KMS-11 (cell line): ENCODE results near the gene MRPL39.
"Not testable (repeated sequence)": the region's sequence is repeated elsewhere in the genome, so short reads cannot be mapped to it uniquely, and the experiment has no call there.

Experiments
- H2AFZ ChIP-seq: fragments of 200-600 bp; sonication (generic); 2 replicates; pipeline ENCODE4 v1.6.1; 2016; ENCODE audit warnings: antibody characterized with exemption, mixed run types, low read depth
- H3K27ac ChIP-seq: fragments of 200-600 bp; sonication (generic); 2 replicates; pipeline ENCODE4 v1.6.1; 2016; ENCODE audit warnings: mild to moderate bottlenecking, mixed run types
- H3K27me3 ChIP-seq: fragments of 200-600 bp; sonication (generic); 2 replicates; pipeline ENCODE4 v1.6.1; 2017; ENCODE audit warnings: mild to moderate bottlenecking, low read depth, mixed run types, moderate library complexity; ENCODE audit not compliant: insufficient read depth
- H3K36me3 ChIP-seq: fragments of 200-600 bp; sonication (generic); 2 replicates; pipeline ENCODE4 v1.6.1; 2017; ENCODE audit warnings: mild to moderate bottlenecking, mixed run types; ENCODE audit not compliant: insufficient read depth
- H3K4me1 ChIP-seq: fragments of 200-600 bp; sonication (generic); 2 replicates; pipeline ENCODE4 v1.6.1; 2016; ENCODE audit warnings: mild to moderate bottlenecking, low read depth, mixed run types; ENCODE audit not compliant: poor library complexity, severe bottlenecking
- H3K4me2 ChIP-seq: fragments of 200-600 bp; sonication (generic); 2 replicates; pipeline ENCODE4 v1.7.0; 2016; ENCODE audit warnings: mild to moderate bottlenecking, mixed run types
- H3K4me3 ChIP-seq: fragments of 200-600 bp; sonication (generic); IDR thresholded peaks from 2 replicates; pipeline ENCODE4 v1.6.1; 2017; ENCODE audit warnings: low read depth, low read length, mixed read lengths; ENCODE audit not compliant: insufficient read depth
- H3K79me2 ChIP-seq: fragments of 200-600 bp; sonication (generic); 2 replicates; pipeline ENCODE4 v1.6.1; 2016; ENCODE audit warnings: low read depth, mixed run types; ENCODE audit not compliant: insufficient read depth
- H3K9ac ChIP-seq: fragments of 200-600 bp; sonication (generic); 2 replicates; pipeline ENCODE4 v1.6.1; 2016; ENCODE audit warnings: mild to moderate bottlenecking, mixed run types
- H4K20me1 ChIP-seq: fragments of 200-600 bp; sonication (generic); 2 replicates; pipeline ENCODE4 v1.6.1; 2016; ENCODE audit warnings: mild to moderate bottlenecking, mixed run types; ENCODE audit not compliant: insufficient read depth
- TF ChIP-seq, protein P1 (sequence below): fragments of 200-600 bp; sonication (generic); conservative IDR thresholded peaks from 2 replicates; pipeline ENCODE4 v1.6.1; 2017; ENCODE audit warnings: low read depth, mild to moderate bottlenecking, antibody characterized with exemption, low read length, moderate library complexity, mixed read lengths

The MRPL39 gene

DNA sequence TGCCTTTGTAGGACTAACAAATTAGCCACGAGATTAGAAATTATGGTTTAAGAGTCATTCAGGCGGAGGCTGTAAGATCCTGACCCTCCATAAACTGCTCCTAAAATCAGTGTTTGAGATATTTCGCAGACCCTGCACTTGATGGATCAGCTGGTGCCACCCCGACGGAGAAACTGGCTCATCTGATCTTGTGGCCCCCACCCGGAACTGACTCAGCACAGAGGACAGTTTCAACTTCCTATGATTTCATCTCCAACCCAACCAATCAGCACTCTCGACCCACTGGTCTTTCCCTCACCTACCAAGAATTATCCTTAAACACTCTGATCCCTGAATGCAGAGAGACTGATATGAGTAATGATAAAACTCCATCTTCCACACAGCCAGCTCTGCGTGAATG lies 28.0 kb upstream of the MRPL39 start:
- Histone ChIP-seq H2AFZ (no peak overlapping the region), H3K27ac (no peak overlapping the region), H3K4me2 (no peak overlapping the region), H4K20me1 (no peaks in the 10 kb centered on the region), H3K79me2 (no peaks in the 10 kb centered on the region), H3K4me1 (peaks cover 7% of the 10 kb centered on the region), H3K36me3 (no peaks in the 10 kb centered on the region), H3K9ac (no peak overlapping the region), H3K4me3 (no peak overlapping the region), H3K27me3 (no peaks in the 10 kb centered on the region)
- TF ChIP-seq, protein P1, sequence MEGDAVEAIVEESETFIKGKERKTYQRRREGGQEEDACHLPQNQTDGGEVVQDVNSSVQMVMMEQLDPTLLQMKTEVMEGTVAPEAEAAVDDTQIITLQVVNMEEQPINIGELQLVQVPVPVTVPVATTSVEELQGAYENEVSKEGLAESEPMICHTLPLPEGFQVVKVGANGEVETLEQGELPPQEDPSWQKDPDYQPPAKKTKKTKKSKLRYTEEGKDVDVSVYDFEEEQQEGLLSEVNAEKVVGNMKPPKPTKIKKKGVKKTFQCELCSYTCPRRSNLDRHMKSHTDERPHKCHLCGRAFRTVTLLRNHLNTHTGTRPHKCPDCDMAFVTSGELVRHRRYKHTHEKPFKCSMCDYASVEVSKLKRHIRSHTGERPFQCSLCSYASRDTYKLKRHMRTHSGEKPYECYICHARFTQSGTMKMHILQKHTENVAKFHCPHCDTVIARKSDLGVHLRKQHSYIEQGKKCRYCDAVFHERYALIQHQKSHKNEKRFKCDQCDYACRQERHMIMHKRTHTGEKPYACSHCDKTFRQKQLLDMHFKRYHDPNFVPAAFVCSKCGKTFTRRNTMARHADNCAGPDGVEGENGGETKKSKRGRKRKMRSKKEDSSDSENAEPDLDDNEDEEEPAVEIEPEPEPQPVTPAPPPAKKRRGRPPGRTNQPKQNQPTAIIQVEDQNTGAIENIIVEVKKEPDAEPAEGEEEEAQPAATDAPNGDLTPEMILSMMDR, result no peak

DNA sequence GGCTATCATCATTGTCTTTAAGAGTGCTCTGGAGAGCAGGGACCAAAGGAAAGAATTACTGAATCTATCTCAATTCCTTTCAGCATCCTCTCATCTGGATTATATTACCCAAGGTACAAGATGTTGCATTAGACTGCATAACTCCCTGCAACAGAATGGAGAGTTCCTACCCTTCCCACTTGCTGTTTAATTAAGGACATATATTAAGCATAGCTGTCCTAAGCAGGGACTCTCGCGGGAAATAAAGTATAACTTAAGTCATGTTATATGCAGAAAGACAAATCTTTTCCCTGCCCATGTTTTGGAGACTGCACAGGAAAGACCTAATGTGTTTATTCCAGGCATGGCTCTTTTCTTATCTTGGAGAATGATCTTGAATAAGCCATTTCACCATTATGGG lies 25.0 kb upstream of the MRPL39 start:
- TF ChIP-seq, protein P1, result no peak
- H3K36me3 ChIP-seq, result no peaks in the 10 kb centered on the region
- no peak overlapping the region for H3K4me3 ChIP-seq
- H4K20me1 ChIP-seq, result no peaks in the 10 kb centered on the region
- no peak overlapping the region for H3K4me2 ChIP-seq
- no peaks in the 10 kb centered on the region for H3K27me3 ChIP-seq
- H3K27ac ChIP-seq, result no peak overlapping the region
- no peaks in the 10 kb centered on the region for H3K4me1 ChIP-seq
- no peaks in the 10 kb centered on the region for H3K79me2 ChIP-seq
- H3K9ac ChIP-seq, result no peak overlapping the region
- no peak overlapping the region for H2AFZ ChIP-seq

DNA sequence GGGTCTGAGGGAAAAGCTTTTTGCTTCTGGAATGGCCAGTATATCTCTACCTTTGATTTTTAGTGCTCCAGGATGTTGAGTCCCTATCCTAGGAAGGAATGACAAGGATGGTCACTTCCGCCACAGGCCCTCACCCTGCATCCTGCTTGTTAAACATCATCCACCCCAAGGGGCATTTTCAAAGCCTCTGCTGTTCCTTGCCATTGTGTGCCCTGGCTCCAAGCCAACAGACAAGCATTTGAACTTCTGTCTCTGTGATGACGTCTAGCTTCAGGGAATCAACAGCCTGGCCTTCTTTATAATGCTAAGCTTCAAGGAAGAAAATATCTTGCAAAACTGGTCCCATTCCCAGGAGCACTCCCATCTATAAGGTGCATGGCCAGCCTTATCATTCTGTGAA lies 19.5 kb upstream of the MRPL39 start:
- no peaks in the 10 kb centered on the region for H3K79me2 ChIP-seq
- H3K27ac ChIP-seq, result no peak overlapping the region
- TF ChIP-seq, protein P1, result no peak

DNA sequence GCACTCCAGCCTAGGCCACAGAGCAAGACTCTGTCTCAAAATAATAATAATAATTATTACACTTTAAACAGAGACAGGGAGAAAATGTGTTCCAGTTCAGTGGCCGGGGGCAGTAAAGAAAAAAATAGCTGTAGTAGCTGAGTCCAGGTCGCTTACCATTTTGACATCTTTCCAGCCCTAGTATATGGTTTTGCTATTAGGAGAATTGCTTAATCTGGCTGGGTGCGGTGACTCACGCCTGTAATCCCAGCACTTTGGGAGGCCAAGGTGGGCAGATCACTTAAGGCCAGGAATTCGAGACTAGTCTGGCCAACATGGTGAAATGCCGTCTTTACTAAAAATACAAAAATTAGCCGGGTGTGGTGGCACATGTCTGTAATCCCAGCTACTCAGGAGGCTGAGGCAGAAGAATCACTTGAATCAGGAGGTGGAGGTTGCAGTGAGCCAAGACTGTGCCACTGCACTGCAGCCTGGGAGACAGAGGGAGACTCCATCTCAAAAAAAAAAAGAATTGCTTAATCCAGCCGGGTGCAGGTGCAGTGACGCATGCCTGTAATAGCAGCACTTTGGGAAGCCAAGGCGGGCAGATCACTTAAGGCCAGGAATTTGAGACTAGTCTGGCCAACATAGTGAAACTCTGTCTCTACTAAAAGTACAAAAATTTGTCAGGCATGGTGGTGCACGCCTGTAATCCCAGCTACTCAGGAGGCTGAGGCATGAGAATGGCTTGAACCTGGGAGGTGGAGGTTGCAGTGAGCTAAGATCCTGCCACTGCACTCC lies 18.7 kb upstream of the MRPL39 start:
- H3K4me1 ChIP-seq, H3K4me3 ChIP-seq, H3K4me2 ChIP-seq, H4K20me1 ChIP-seq, H3K9ac ChIP-seq, H3K27ac ChIP-seq, H2AFZ ChIP-seq, H3K79me2 ChIP-seq, H3K27me3 ChIP-seq, H3K36me3 ChIP-seq: not testable (repeated sequence)

More for the DNA sequence above, 19.5 kb upstream of the MRPL39 start:
- Histone ChIP-seq H3K4me3 (no peak overlapping the region), H3K4me2 (no peak overlapping the region), H4K20me1 (no peaks in the 10 kb centered on the region), H3K9ac (no peak overlapping the region), H3K27me3 (no peaks in the 10 kb centered on the region), H3K36me3 (no peaks in the 10 kb centered on the region), H3K4me1 (no peaks in the 10 kb centered on the region), H2AFZ (no peak overlapping the region)

DNA sequence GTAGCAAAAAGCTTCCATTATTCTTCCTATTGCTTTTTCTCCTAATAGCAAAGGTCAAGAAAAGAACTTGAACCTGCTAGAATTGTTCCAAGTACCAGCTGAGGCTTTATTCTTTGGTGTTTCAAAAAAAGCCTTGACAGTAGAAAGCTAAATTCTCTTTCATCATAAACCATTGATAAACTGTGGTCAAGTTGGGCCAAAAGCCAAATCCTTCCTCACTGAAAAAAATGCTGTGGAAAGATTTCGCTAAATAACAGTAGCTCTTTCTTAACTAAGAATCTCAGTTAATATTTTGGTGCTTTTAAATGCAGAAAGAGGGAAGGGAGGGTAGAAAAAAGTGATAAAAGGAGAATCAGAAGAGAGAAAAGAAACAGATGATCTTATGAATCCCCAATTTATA lies 17.8 kb upstream of the MRPL39 start:
- Histone ChIP-seq H3K79me2 (no peaks in the 10 kb centered on the region), H3K27ac (no peak overlapping the region), H4K20me1 (no peaks in the 10 kb centered on the region), H3K9ac (no peak overlapping the region), H3K4me2 (no peak overlapping the region), H3K36me3 (no peaks in the 10 kb centered on the region), H2AFZ (no peak overlapping the region), H3K4me3 (no peak overlapping the region), H3K27me3 (no peaks in the 10 kb centered on the region), H3K4me1 (no peaks in the 10 kb centered on the region)
- TF ChIP-seq, protein P1, result no peak
